NCI-H460 (cell line): ENCODE data around the gene RPL6. TPM values are rescaled to one million over a fixed set of nuclear protein-coding genes. Genes with fewer than 3 reads are reported as not detected.
A peak's percentile ranks its signal among the peaks of the same experiment; 100 is the strongest.
"Not testable (repeated sequence)": the region's sequence is repeated elsewhere in the genome, so short reads cannot be mapped to it uniquely, and the experiment has no call there.

Source experiments
- DNase-seq: peaks from one replicate; pipeline ENCODE4 v3.0.0-alpha.2; 2016; ENCODE audit warnings: low read depth; ENCODE audit errors: extremely low read depth
- polyA plus RNA-seq: library from polyadenylated mRNA; depleted of rRNA; stranded (reverse); fragments of >200 nt; gene quantifications from 2 replicates; pipeline ENCODE4 v1.2.3, GENCODE V29; 2014; cell fraction: nucleus; rRNA removed
- total RNA-seq: library from RNA; depleted of rRNA; stranded (reverse); fragments of >200 nt; shearing (Covaris generic); gene quantifications from 2 replicates; pipeline ENCODE4 v1.2.3, GENCODE V29; 2014; rRNA removed

Gene RPL6
- 2,910 and 2,965 TPM in 2 replicates for total RNA-seq
- polyA plus RNA-seq: 1,347 and 1,401 TPM in 2 replicates

DNA sequence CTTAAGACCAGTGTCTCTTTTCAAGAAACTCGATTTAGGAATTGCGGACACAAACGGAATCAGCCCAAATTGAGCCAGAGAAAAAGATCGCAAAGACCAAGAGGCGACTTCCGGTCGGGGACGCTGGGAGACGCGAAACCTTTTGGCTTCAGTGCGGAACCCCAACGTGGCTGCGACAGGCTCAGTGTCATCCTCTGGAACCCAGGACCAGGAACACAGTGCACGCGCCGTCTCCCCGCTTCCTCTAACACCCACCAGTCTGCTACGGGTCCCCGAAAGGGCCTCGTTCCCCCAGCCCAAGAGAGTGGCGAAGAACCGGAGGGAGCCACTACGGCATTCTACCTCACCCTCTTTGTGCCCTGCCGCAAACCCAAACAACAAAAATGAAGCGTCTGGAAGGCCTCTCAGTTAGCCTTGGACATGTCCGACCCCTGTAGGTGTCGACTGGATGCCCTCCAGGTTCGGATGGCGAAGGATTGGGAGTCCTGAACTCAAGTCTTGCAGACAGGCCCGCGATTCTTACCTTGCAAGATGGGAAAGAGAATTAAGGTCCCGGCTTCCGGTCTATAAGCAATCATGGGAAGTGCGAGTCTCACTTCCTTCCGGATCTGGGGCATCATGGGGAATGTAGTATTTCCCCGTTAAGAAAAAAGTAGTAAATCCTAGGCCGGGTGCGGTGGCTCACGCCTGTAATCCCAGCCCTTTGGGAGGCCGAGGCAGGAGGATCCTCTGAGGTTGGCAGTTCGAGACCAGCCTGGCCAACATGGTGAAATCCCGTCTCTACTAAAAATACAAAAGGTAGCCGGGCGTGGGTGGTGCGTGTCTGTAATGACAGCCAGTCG, at the start of gene RPL6:
RPL6 (minus strand) TSS at position 542 of the 842 bp plus-strand sequence. CDS start 949 bp downstream, outside the sequence.
- peak; percentile 95 for DNase-seq

DNA sequence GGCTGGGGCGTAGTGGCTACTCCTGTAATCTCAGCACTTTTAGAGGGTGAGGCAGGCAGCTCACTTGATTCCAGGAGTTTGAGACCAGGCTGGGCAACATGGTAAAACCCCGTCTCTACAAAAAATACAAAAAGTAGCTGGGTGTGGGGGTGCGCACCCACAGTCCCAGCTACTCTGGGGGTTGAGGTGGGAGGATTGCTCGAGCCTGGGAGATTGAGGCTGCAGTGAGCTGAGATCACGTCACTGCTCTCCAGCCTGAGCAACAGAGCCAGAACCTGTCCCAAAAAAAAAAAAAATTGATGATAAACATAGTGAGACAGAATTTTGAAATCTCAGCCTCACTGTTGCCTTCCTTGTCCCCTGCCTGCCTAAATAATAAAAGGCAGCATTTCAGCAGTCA, 49.3 kb upstream of the RPL6 start:
- no peak for DNase-seq

- no peak for DNase-seq
These were observed 48.9 kb upstream of the RPL6 start for GRCh38 chr12:112458330-112458729.

DNA sequence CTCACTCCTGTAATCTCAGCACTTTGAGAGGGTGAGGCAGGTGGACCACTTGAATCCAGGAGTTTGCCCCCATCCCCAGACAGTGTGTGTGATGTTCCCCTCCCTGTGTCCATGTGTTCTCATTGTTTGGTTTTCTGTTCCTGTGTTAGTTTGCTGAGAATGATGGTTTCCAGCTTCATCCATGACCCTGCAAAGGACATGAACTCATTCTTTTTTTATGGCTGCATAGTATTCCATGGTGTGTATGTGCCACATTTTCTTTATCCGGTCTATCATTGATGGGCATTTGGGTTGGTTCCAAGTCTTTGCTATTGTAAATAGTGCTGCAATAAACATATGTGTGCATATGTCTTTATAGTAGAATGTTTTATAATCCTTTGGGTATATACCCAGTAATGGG, 47.7 kb upstream of the RPL6 start:
- DNase-seq: not testable (repeated sequence)

DNA sequence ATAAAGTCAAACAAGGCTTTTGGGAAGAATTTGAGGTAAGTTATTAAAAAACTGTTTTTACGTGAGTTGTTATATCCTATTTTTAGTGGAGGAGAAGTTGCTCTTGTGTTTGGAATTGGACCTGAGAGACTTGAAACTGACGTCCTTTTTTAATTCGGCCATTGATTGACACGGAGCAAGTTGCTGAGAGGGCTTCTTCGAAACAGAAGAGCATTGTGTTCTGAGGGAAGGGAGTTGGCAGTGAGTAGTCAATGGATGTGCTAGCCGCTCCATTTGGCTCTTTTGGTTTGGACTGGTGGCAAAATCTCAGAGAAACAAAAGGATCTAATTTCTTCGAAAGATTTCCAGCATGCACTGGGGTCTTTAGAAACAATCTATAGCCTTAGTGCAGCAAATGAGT, 46.6 kb upstream of the RPL6 start:
- DNase-seq: no peak

DNA sequence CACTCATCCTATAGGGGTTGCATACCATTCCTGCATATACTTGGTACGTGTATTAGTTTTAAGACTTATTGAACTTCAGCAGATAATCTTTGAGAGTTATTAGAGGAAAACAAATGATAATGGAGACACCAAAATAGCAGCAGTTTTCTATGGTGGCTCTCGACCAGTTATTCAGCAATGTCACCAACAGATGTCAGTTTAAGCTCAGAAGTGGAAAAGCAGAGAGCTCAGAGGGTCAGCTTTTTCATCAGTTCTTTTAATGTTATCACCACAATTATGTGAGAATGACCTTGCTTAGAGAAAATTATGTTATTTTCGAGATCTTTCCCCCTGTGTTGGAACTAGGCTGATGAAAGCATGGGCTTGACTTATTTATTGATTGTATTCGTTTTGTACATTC, 41.3 kb upstream of the RPL6 start:
- DNase-seq: no peak

- DNase-seq: not testable (repeated sequence)
These were observed 38.8 kb upstream of the RPL6 start for GRCh38 chr12:112448165-112448564.

DNA sequence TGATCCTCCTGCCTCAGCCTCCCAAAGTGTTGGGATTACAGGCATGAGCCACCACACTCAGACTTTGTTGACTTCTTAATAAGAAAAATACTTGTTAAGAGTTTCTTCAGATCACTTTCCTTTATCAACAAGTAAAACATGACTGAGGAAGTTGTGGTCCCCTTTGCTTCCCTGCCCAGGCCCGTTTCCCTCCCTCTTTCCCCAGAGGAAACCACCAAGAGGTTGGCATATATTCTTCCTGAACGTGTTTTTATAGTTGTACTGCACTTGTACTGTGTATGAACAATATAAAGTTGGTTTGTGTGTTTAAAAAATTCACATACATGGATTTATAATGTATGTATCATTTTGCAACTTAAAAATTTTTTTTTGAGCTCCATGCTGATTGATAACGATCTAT, 37.7 kb upstream of the RPL6 start:
- no peak for DNase-seq

GRCh38 chr12:112446008-112446725, 36.8 kb upstream of the RPL6 start:
- no peak for DNase-seq

DNA sequence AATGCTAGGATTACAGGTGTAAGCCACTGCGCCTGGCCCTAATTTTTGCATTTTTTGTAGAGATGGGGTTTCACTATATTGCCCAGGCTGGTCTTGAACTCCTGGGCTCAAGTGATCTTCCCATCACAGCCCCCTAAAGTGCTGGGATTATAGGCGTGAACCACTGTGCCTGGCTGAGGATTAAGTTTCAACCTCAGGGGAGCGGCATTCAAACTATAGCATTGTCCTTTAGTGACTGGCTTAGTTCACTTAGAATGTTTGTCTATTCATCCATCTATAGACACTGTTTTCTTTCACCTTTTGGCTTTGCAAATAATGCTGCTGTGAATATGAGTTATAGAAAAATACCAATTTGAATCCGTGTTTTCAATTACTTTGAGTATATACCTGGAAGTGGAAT, 34.5 kb upstream of the RPL6 start:
- DNase-seq: no peak

DNA sequence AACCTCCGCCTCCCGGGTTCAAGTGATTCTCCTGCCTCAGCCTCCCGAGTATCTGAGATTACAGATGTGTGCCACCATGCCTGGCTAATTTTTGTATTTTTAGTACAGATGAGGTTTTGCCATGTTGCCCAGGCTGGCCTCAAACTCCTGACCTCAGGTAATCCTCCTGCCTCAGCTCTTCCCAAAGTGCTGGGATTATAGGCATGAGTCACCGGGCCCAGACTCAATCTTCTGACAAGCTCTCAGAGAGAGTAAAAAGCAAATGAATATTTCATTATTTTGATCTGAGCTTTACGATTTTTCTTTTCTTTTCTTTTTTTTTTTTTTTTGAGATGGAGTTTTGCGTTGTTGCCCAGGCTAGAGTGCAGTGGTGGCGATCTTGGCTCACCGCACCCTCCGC, 31.2 kb upstream of the RPL6 start:
- DNase-seq: not testable (repeated sequence)

DNA sequence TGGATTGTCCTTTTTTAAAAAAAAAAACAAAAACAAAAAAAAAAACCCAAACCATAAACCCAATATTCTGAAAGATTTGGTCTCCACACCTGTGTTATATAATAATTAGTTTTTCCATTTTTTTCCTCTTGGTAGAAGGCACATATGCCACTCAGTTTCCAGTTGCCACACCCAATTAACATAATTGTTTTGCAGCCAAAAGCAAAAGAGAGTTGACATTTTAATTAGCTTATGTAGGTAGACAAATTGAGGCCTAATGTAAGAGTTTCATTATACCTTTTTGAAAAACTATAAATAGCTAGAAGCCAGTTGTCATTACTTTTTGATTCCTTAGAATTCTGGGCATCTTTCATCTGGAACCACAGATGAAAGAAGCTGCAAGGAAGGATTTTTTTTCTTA, 30.4 kb upstream of the RPL6 start:
- no peak for DNase-seq

GRCh38 chr12:112438645-112439044, 29.2 kb upstream of the RPL6 start:
- not testable (repeated sequence) for DNase-seq

GRCh38 chr12:112433551-112433950, 24.1 kb upstream of the RPL6 start:
- no peak for DNase-seq

GRCh38 chr12:112431965-112432364, 22.6 kb upstream of the RPL6 start:
- DNase-seq: no peak

DNA sequence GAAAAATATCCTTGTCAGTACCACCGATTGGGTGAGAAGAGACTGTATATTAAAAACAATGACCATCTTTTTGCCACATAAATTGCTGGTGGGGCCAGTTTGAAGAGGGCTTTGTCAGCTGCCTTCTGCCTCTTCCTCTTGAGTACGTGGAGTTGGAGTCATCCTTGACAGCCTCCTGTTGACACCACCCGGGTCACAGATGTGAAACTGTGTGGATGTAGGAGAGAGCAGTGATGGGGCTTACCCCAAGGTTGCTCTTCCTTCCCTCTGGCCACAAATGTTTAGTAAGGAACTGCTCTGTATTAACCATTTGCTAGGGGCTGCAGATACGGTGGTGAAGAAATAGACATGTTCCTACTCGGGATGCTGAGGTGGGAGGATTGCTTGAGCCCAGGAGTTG, 21.5 kb upstream of the RPL6 start:
- DNase-seq: no peak

- DNase-seq: no peak
These were observed 18.4 kb upstream of the RPL6 start for GRCh38 chr12:112427760-112428159.

DNA sequence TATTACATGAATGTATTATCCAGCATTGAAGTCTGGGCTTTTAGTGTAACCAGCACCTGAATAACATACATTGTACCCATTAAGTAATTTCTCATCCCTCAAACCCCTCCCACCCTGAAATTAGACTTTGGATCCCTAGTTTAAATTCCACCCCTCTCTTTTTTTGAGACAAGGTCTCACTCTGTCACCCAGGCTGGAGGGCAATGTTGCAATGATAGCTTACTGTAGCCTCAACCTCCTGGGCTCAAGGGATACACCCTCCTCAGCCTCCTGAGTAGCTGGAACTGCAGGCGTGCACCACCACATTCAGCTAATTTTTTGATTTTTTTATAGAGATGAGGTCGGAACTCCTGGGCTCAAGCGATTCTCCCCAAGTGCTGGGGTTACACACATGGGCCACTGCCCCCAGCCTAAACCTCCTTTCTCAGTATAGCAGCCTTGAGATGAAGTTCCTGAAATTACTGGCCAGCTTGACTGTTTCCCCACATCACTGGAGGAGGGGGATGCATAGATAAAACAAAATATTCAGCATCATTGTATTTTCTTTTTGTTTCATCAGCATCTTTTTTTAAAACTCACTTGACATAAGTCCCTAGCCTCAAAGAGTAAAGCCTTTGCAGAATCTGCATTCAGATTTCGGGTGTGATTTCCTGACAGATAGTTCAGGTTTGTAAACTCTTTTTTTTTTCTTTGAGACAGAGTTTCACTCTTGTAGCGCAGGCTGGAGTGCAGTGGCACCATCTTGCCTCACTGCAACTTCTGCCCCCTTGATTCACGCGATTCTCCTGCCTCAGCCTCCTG, 16.4 kb upstream of the RPL6 start:
- DNase-seq: no peak

- no peak for DNase-seq
These were observed 14.7 kb upstream of the RPL6 start for GRCh38 chr12:112424126-112424525.

DNA sequence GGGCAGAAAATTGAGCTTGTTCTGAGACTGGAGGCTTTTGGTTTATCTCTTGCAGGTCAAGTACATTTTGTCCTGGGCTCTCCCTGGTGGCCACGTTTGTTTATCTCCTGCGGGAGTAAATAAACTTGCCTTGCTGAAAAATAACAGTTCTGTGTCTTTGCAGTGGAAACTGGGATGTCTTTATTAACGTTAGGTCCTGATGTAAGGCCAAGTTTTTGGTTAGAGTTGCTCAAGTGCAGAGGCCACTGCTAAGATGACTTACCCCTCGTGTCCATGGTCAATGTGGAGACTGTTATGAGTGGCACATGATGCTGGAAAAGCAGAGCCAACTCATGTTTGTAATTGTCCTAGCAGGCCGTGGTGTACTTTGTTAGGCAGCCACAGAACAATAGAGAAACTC, 13.1 kb upstream of the RPL6 start:
- no peak for DNase-seq

DNA sequence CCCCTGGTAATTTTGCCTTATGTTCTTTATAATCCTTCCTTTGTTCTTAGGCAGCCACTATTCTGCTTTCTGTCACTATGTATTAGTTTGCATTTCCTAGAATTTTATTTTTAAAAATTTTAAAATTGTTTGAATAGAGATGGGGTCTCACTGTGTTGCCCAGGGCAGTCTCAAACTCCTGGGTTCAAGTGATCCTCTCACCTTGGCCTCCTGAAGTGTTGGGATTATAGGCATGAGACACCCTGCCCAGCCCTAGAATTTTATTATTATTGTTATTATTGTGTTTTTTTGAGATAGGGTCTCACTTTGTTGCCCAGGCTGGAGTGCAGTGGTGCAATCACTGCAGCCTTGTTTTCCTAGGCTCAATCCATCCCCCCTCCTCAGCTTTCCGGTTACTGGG, 12.0 kb upstream of the RPL6 start:
- DNase-seq: no peak
